Stimulated activated CD4-positive, alpha-beta T cell treated with anti-CD3 and anti-CD28 coated beads, Interleukin-1b, Interleukin-23, amount 100 ng/mL, for 4 hours (primary cell): ENCODE measurements around the gene RAB40B.
"Not testable (repeated sequence)": the region's sequence is repeated elsewhere in the genome, so short reads cannot be mapped to it uniquely, and the experiment has no call there.

ENCODE experiments used
- DNase-seq, 2 donors: peaks; one replicate each; pipeline ENCODE4 v3.0.0-alpha.2; 2020; ENCODE audit warnings: low read depth in 2 of 2

Gene RAB40B

GRCh38 chr17:82698065-82698973 lies at the start of gene RAB40B:
RAB40B (minus strand) TSS chr17:82698698; CDS start chr17:82698596, 102 bp downstream.
- peak; percentile 96 to 98 for DNase-seq

- DNase-seq, result no peak
These were observed 47.0 kb upstream of the RAB40B start for GRCh38 chr17:82745524-82745923.

GRCh38 chr17:82744736-82745135 lies 46.2 kb upstream of the RAB40B start:
- DNase-seq, result not testable (repeated sequence)

- DNase-seq, result no peak
These were observed 45.1 kb upstream of the RAB40B start for GRCh38 chr17:82743344-82744219.

- no peak for DNase-seq
These were observed 42.6 kb upstream of the RAB40B start for GRCh38 chr17:82740906-82741759.

- DNase-seq, result no peak
These were observed 39.7 kb upstream of the RAB40B start for GRCh38 chr17:82737967-82738877.

- DNase-seq, result no peak
These were observed 38.1 kb upstream of the RAB40B start for GRCh38 chr17:82736511-82737185.

GRCh38 chr17:82734987-82735866 lies 36.7 kb upstream of the RAB40B start, which contains the start of gene FN3K:
FN3K (plus strand) TSS chr17:82735615; CDS start chr17:82735637, 22 bp downstream.
- peak in 1 of 2 donors; percentile 29 for DNase-seq

- no peak for DNase-seq
These were observed 33.7 kb upstream of the RAB40B start for GRCh38 chr17:82732118-82732743.

- no peak for DNase-seq
These were observed 31.2 kb upstream of the RAB40B start for GRCh38 chr17:82729479-82730260.

- no peak for DNase-seq
These were observed 27.9 kb upstream of the RAB40B start for GRCh38 chr17:82726427-82726826.

- DNase-seq, result no peak
These were observed 24.8 kb upstream of the RAB40B start for GRCh38 chr17:82723169-82723807.

- no peak for DNase-seq
These were observed 24.0 kb upstream of the RAB40B start for GRCh38 chr17:82722341-82723013.

- no peak for DNase-seq
These were observed 21.7 kb upstream of the RAB40B start for GRCh38 chr17:82720204-82720603.

GRCh38 chr17:82718986-82719685 lies 20.6 kb upstream of the RAB40B start:
- no peak for DNase-seq
